HCT116 (cell line): Measurements from ENCODE around the gene KDM2B. TPM values are rescaled to one million over a fixed set of nuclear protein-coding genes. Genes with fewer than 3 reads are reported as not detected.
A peak's percentile ranks its signal among the peaks of the same experiment; 100 is the strongest.

Experiments
- ATAC-seq: fragments of 200-7000 bp; cut with Tn5 transposase; 2 replicates; pipeline ENCODE4 v1.9.1; 2020; ENCODE audit warnings: mild to moderate bottlenecking, moderate library complexity
- BruUV-seq: library from RNA; stranded (reverse); fragments of 400-500 nt; replicated peaks from 2 replicates; lab custom pipeline; 2021; lab: Mats Ljungman, UMichigan
- CTCF ChIA-PET: fragments of 300-600 bp; sonication (Branson Sonifier 250); formaldehyde crosslinking; loops from one replicate; lab custom pipeline; 2021; ENCODE audit warnings: antibody characterized with exemption; lab: Charles Lee
- POLR2A ChIA-PET: fragments of 300-600, 350-600 bp; sonication (Branson Sonifier 250); formaldehyde crosslinking; loops from one replicate; lab custom pipeline; 2021; ENCODE audit warnings: antibody characterized with exemption; lab: Charles Lee
- RAD21 ChIA-PET, 2 experiments: fragments of 300-600 bp; sonication (Branson Sonifier 250); formaldehyde crosslinking; loops; one replicate each; lab custom pipeline; 2023; ENCODE audit warnings: low total read pairs in 2 of 2; ENCODE audit not compliant: uncharacterized antibody in 2 of 2, unreplicated experiment in 2 of 2, low non-redundant PET in 1 of 2; lab: Charles Lee
- DNase-seq: peaks from one replicate; pipeline ENCODE4 v3.0.0-alpha.2; 2010; ENCODE audit warnings: low read depth, low spot score
- H2AFZ ChIP-seq: fragments of 200-600 bp; shearing (Covaris generic), sonication (generic); 2 replicates; pipeline ENCODE4 v1.6.1; 2017; ENCODE audit warnings: low read depth, mixed run types, mixed read lengths, antibody characterized with exemption, low read length; ENCODE audit not compliant: poor library complexity, severe bottlenecking
- H3K27ac ChIP-seq: 2 replicates; pipeline ENCODE4 v1.5.1; 2012; ENCODE audit warnings: low read depth, low read length
- H3K27me3 ChIP-seq: fragments of 200-600 bp; sonication (generic); 2 replicates; pipeline ENCODE4 v1.6.1; 2016; ENCODE audit warnings: mixed run types, low read length, mixed read lengths; ENCODE audit not compliant: insufficient read depth
- H3K36me3 ChIP-seq, 2 experiments: fragments of 200-500 bp in 1 of 2; fragments of 200-600 bp in 1 of 2; sonication (Bioruptor generic) in 1 of 2; sonication (generic) in 1 of 2; 2 replicates each; pipeline versions ENCODE4 v1.5.1 to v1.6.1; 2014 to 2016; ENCODE audit warnings: low read length in 2 of 2, inconsistent platforms in 1 of 2, mixed read lengths in 1 of 2, mixed run types in 1 of 2; ENCODE audit not compliant: insufficient read depth in 2 of 2, control insufficient read depth in 1 of 2
- H3K4me1 ChIP-seq, 2 experiments: fragments of 200-600 bp in 1 of 2; sonication (generic) in 1 of 2; 2 replicates each; pipeline versions ENCODE4 v1.5.1 to v1.6.1; 2012 to 2017; ENCODE audit warnings: low read length in 2 of 2, inconsistent platforms in 1 of 2, mild to moderate bottlenecking in 1 of 2, mixed read lengths in 1 of 2, mixed run types in 1 of 2, moderate library complexity in 1 of 2; ENCODE audit not compliant: insufficient read depth in 2 of 2, control insufficient read depth in 1 of 2
- H3K4me2 ChIP-seq: fragments of 200-600 bp; sonication (generic); 2 replicates; pipeline ENCODE4 v1.6.1; 2017; ENCODE audit warnings: mixed run types, low read length, mixed read lengths
- H3K4me3 ChIP-seq, 2 experiments: fragments of 200-600 bp in 1 of 2; sonication (generic) in 1 of 2; replicated peaks in 1 of 2; 2 replicates each; pipeline ENCODE4 v1.5.1; 2011 to 2016; ENCODE audit warnings: low read length in 2 of 2, control low read depth in 1 of 2, low read depth in 1 of 2, mild to moderate bottlenecking in 1 of 2, mixed read lengths in 1 of 2, mixed run types in 1 of 2
- H3K79me2 ChIP-seq: fragments of 200-600 bp; sonication (generic); 2 replicates; pipeline ENCODE4 v1.6.1; 2017; ENCODE audit warnings: mild to moderate bottlenecking, mixed run types, low read length, moderate library complexity, mixed read lengths; ENCODE audit not compliant: insufficient read depth
- H3K9ac ChIP-seq: fragments of 200-600 bp; sonication (generic); 2 replicates; pipeline ENCODE4 v1.6.1; 2016; ENCODE audit warnings: low read length, mixed read lengths
- H3K9me2 ChIP-seq: fragments of 200-600 bp; sonication (generic), shearing (Covaris generic); 2 replicates; pipeline ENCODE4 v1.6.1; 2017; ENCODE audit warnings: mixed run types, mild to moderate bottlenecking, moderate library complexity; ENCODE audit not compliant: insufficient read depth
- H3K9me3 ChIP-seq, 2 experiments: fragments of 200-500 bp in 1 of 2; fragments of 200-600 bp in 1 of 2; sonication (Bioruptor generic) in 1 of 2; sonication (generic) in 1 of 2; 2 replicates each; pipeline ENCODE4 v1.6.1; 2014 to 2017; ENCODE audit warnings: low read length in 2 of 2, mixed read lengths in 2 of 2, inconsistent platforms in 1 of 2, low read depth in 1 of 2, mild to moderate bottlenecking in 1 of 2, mixed run types in 1 of 2, moderate library complexity in 1 of 2; ENCODE audit not compliant: control insufficient read depth in 1 of 2, insufficient read depth in 1 of 2
- H4K20me1 ChIP-seq: fragments of 200-600 bp; sonication (generic), shearing (Covaris generic); 2 replicates; pipeline ENCODE4 v1.6.1; 2017; ENCODE audit warnings: mixed run types, mild to moderate bottlenecking, moderate library complexity; ENCODE audit not compliant: insufficient read depth
- CBX3 ChIP-seq: IDR thresholded peaks from 2 replicates; pipeline ENCODE4 v1.6.1; 2012; ENCODE audit warnings: low read depth
- EZH2 ChIP-seq: fragments of 200-600 bp; sonication (generic); IDR thresholded peaks from 2 replicates; pipeline ENCODE4 v1.6.1; 2017; ENCODE audit warnings: antibody characterized with exemption, mixed run types
- FOSL1 ChIP-seq: IDR thresholded peaks from 2 replicates; pipeline ENCODE4 v1.6.1; 2012; ENCODE audit warnings: low read depth
- JUND ChIP-seq: IDR thresholded peaks from 2 replicates; pipeline ENCODE4 v1.6.1; 2012
- POLR2A ChIP-seq: IDR thresholded peaks from 2 replicates; pipeline ENCODE4 v1.7.0; 2011; ENCODE audit warnings: borderline replicate concordance; ENCODE audit not compliant: insufficient read depth, insufficient read length; ENCODE audit errors: extremely low read depth
- POLR2AphosphoS5 ChIP-seq: IDR thresholded peaks from 2 replicates; pipeline ENCODE4 v1.6.1; 2011; ENCODE audit warnings: mild to moderate bottlenecking, low read depth, low read length, moderate library complexity
- RAD21 ChIP-seq: IDR thresholded peaks from 2 replicates; pipeline ENCODE4 v1.6.1; 2012; ENCODE audit warnings: low read depth, mild to moderate bottlenecking
- SRF ChIP-seq: IDR thresholded peaks from 2 replicates; pipeline ENCODE4 v1.6.1; 2012; ENCODE audit warnings: low read depth
- TCF7L2 ChIP-seq: IDR thresholded peaks from 2 replicates; pipeline ENCODE4 v1.7.0; 2011; ENCODE audit warnings: borderline replicate concordance, inconsistent platforms; ENCODE audit not compliant: insufficient read depth, insufficient read length; ENCODE audit errors: extremely low read depth
- ZNF274 ChIP-seq: fragments of 200-500 bp; sonication (Bioruptor generic); IDR thresholded peaks from 2 replicates; pipeline ENCODE4 v1.6.1; 2014; ENCODE audit warnings: mild to moderate bottlenecking, low read depth, low read length, inconsistent platforms
- intact Hi-C: fragments of 100-400 bp; cut with micrococcal nuclease; formaldehyde crosslinking; loops from 2 replicates; pipeline ENCODE4 v1.10.0; 2022
- total RNA-seq: library from RNA; stranded (reverse); gene quantifications from one replicate; pipeline ENCODE4 v1.2.1, GENCODE V29; 2021; ENCODE audit not compliant: unreplicated experiment
- TF ChIP-seq, protein P1 (sequence below): IDR thresholded peaks from 2 replicates; pipeline ENCODE4 v1.6.1; 2012
- TF ChIP-seq, protein P2 (sequence below), 3 experiments: fragments of 200-600 bp in 1 of 3; sonication (generic) in 1 of 3; IDR thresholded peaks in 2 of 3; conservative IDR thresholded peaks in 1 of 3; 2 replicates each; pipeline ENCODE4 v1.5.1; 2012 to 2017; ENCODE audit warnings: low read depth in 2 of 3, low read length in 2 of 3, antibody characterized with exemption in 1 of 3, borderline replicate concordance in 1 of 3, control low read depth in 1 of 3, mild to moderate bottlenecking in 1 of 3, mixed read lengths in 1 of 3, mixed run types in 1 of 3, moderate library complexity in 1 of 3; ENCODE audit not compliant: insufficient read depth in 1 of 3
- TF ChIP-seq, protein P3 (sequence below): IDR thresholded peaks from 2 replicates; pipeline ENCODE4 v1.6.1; 2012

The KDM2B gene
- total RNA-seq, 1 experiment from 2014 or later: 36.7 TPM

DNA sequence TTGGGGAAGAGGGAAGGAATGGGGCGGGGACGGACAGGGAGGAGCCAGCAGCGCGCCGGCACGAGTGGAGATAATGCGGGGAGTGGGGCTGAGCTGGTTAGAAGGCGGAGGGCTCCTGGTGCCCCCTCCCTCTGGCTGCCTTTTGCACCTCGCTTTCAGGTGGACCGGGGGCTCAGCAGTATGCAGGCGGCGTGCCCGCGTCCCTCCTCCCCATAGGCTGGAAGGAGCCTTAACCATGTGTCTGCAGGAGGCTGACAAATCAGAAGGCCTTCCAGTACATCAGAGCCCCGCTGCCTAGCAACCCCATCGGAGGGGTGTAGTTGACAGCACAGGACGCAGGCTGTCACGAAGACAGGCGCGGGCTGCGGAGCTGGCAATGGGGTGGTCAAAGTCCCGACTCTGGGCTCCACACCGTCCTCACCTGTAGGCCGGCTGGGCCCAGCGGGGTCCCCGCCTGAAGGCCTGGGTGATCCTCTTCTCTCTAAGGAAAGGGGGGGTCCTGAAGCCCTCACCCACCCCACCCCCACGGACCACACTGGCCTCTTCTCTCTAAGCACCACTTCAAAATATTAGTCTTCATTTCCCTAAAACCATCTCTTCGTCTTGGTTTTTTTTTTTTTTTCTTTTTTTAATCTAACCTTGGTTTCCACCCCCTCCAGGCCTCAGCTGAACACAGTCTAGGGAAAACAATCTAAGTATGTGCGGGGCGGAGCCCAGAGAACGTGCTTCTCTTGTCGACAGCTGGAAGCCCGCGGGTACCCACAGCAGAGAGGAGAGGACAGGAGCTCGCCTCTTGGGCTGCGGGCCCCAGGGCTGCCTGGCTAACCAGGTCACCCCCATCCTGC is 44.5 kb downstream of the KDM2B start:
- BruUV-seq: no TSS peak
- ATAC-seq (peak; percentile 41), DNase-seq (no peak)
- H3K79me2 ChIP-seq: no peaks in the 10 kb centered on the region
- no peak for TF ChIP-seq EZH2
- peak; percentile 49 for TF ChIP-seq TCF7L2
- POLR2A ChIA-PET: no interaction called here
- no peaks in the 10 kb centered on the region for H4K20me1 ChIP-seq
- H3K9me2 ChIP-seq: no peaks in the 10 kb centered on the region
- intact Hi-C loops: no loop called here
- peak overlapping the region; percentile 76 for H3K9ac ChIP-seq
- peak overlapping the region; percentile 85 for H3K4me2 ChIP-seq
- H3K27ac ChIP-seq: peak overlapping the region; percentile 88
- peak overlapping the region; percentile 46 to 69 for H3K4me3 ChIP-seq
- H3K4me1 ChIP-seq: peaks cover 13 to 36% of the 10 kb centered on the region in 2 experiments; a peak in 3 of 4 replicates
- H3K36me3 ChIP-seq: no peaks in the 10 kb centered on the region
- no peaks in the 10 kb centered on the region for H3K9me3 ChIP-seq
- no peaks in the 10 kb centered on the region for H3K27me3 ChIP-seq
- CTCF ChIA-PET: interaction anchor here (0.7 to 1.0 kb wide), 2 partner anchors 37 to 148 kb away, joined by 3 to 4 read pairs; no protein-coding TSS in a partner anchor
- RAD21 ChIA-PET: no interaction called here
- peak overlapping the region; percentile 40 for H2AFZ ChIP-seq

DNA sequence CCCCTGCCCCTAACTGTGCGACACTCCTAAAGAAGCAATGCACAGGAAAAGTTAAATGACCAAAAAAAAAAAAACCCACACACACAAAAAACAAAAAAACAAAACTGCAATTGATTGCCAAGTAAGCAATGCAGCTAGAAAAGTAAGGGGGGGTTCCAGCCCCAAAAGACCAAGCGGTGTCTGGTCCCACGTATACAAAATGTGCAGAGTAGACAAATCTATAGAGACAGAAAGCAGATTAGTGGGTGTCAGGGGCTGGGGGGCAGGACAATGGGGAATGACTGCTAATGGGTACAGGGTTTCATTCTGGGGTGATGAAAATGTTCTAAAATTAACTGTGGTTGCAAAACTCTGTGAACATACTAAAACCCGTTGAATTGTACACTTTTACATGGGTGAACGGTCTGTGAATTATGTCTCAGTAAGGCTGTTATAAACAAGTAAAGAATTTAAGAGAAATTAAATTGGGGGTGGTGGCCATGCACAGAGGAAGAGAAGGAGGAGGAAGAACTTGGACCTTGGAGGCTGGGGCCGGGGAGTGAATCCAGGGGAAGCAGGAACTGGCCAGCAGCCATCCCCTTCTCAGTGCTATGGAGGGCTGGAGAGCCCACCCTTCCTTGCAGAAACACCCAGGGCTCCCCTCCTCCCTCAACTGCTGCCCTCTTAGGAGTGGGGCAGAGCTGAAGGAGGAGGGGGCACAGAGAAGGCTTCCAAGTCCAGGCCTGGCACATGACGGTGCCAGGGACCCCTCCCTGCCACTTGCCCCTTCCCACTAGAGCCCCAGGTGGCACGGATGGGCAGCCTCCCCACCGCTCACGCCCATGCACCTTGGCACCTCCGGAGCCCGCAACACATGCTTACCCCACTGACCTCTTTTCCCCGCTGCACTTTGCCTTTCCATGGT is 45.4 kb downstream of the KDM2B start:
- no peak for ATAC-seq
- Histone ChIP-seq H3K9me3 (no peaks in the 10 kb centered on the region), H3K4me1 (peaks cover 17 to 45% of the 10 kb centered on the region in 2 experiments; a peak in 3 of 4 replicates), H3K9me2 (no peaks in the 10 kb centered on the region), H3K27me3 (no peaks in the 10 kb centered on the region), H3K4me3 (no peak overlapping the region), H3K36me3 (no peaks in the 10 kb centered on the region), H3K27ac (no peak overlapping the region), H2AFZ (no peak overlapping the region), H4K20me1 (no peaks in the 10 kb centered on the region), H3K79me2 (no peaks in the 10 kb centered on the region), H3K9ac (no peak overlapping the region), H3K4me2 (no peak overlapping the region)
- CTCF ChIA-PET: no interaction called here
- TF ChIP-seq POLR2AphosphoS5: no peak
- TF ChIP-seq, protein P1, sequence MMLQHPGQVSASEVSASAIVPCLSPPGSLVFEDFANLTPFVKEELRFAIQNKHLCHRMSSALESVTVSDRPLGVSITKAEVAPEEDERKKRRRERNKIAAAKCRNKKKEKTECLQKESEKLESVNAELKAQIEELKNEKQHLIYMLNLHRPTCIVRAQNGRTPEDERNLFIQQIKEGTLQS: no peak
- no peak for TF ChIP-seq FOSL1
- TF ChIP-seq, protein P2, sequence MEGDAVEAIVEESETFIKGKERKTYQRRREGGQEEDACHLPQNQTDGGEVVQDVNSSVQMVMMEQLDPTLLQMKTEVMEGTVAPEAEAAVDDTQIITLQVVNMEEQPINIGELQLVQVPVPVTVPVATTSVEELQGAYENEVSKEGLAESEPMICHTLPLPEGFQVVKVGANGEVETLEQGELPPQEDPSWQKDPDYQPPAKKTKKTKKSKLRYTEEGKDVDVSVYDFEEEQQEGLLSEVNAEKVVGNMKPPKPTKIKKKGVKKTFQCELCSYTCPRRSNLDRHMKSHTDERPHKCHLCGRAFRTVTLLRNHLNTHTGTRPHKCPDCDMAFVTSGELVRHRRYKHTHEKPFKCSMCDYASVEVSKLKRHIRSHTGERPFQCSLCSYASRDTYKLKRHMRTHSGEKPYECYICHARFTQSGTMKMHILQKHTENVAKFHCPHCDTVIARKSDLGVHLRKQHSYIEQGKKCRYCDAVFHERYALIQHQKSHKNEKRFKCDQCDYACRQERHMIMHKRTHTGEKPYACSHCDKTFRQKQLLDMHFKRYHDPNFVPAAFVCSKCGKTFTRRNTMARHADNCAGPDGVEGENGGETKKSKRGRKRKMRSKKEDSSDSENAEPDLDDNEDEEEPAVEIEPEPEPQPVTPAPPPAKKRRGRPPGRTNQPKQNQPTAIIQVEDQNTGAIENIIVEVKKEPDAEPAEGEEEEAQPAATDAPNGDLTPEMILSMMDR (IDR thresholded peaks at IDR 0.05 in 2 of 3, conservative IDR thresholded peaks at IDR 0.05 in 1 of 3; ENCODE audit: borderline replicate concordance in 1 of 3, insufficient read depth in 1 of 3, low read depth in 2 of 3, low read length in 2 of 3): no peak
- no peak for TF ChIP-seq JUND
- no peak for TF ChIP-seq ZNF274
- TF ChIP-seq CBX3: no peak
- TF ChIP-seq, protein P3, sequence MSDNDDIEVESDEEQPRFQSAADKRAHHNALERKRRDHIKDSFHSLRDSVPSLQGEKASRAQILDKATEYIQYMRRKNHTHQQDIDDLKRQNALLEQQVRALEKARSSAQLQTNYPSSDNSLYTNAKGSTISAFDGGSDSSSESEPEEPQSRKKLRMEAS: no peak
- no peak for TF ChIP-seq POLR2A
- TF ChIP-seq RAD21: no peak
- no peak for TF ChIP-seq TCF7L2
- no peak for TF ChIP-seq SRF
- RAD21 ChIA-PET: no interaction called here
- no peak for DNase-seq
- BruUV-seq: no TSS peak
- intact Hi-C loops: no loop called here
- POLR2A ChIA-PET: no interaction called here
